Skeletal muscle satellite cell (primary cell): ENCODE measurements around the gene ATAD3B.

Experiments used
- H3K27me3 ChIP-seq: 2 replicates; pipeline ENCODE4 v1.7.0; 2013; ENCODE audit warnings: low read length; ENCODE audit not compliant: control insufficient read depth, insufficient read depth
- H3K36me3 ChIP-seq: 2 replicates; pipeline ENCODE4 v1.7.0; 2013; ENCODE audit warnings: mild to moderate bottlenecking, control low read depth, low read length; ENCODE audit not compliant: insufficient read depth
- H3K4me1 ChIP-seq: 2 replicates; pipeline ENCODE4 v1.7.0; 2013; ENCODE audit warnings: low read length; ENCODE audit not compliant: control insufficient read depth, insufficient read depth
- H3K4me2 ChIP-seq: 2 replicates; pipeline ENCODE4 v1.7.0; 2013; ENCODE audit warnings: mild to moderate bottlenecking, low read length
- H3K4me3 ChIP-seq: 2 replicates; pipeline ENCODE4 v1.7.0; 2013; ENCODE audit warnings: low read length
- H3K9ac ChIP-seq: 2 replicates; pipeline ENCODE4 v1.7.0; 2013; ENCODE audit warnings: mild to moderate bottlenecking, low read depth, low read length, moderate library complexity
- H3K9me3 ChIP-seq: replicated peaks from 2 replicates; pipeline ENCODE4 v1.7.0; 2013; ENCODE audit warnings: mild to moderate bottlenecking, control low read depth, low read length

Gene ATAD3B

GRCh38 chr1:1434824-1435105 lies 36.8 kb upstream of the ATAD3B start:
- H3K4me3 ChIP-seq, result no peak overlapping the region
- peak overlapping the region; percentile 84 for H3K4me2 ChIP-seq
- no peaks in the 10 kb centered on the region for H3K36me3 ChIP-seq
- no peak overlapping the region for H3K9ac ChIP-seq
- no peaks in the 10 kb centered on the region for H3K9me3 ChIP-seq
- peaks cover 21% of the 10 kb centered on the region for H3K27me3 ChIP-seq
- H3K4me1 ChIP-seq, result peaks cover 50% of the 10 kb centered on the region

DNA sequence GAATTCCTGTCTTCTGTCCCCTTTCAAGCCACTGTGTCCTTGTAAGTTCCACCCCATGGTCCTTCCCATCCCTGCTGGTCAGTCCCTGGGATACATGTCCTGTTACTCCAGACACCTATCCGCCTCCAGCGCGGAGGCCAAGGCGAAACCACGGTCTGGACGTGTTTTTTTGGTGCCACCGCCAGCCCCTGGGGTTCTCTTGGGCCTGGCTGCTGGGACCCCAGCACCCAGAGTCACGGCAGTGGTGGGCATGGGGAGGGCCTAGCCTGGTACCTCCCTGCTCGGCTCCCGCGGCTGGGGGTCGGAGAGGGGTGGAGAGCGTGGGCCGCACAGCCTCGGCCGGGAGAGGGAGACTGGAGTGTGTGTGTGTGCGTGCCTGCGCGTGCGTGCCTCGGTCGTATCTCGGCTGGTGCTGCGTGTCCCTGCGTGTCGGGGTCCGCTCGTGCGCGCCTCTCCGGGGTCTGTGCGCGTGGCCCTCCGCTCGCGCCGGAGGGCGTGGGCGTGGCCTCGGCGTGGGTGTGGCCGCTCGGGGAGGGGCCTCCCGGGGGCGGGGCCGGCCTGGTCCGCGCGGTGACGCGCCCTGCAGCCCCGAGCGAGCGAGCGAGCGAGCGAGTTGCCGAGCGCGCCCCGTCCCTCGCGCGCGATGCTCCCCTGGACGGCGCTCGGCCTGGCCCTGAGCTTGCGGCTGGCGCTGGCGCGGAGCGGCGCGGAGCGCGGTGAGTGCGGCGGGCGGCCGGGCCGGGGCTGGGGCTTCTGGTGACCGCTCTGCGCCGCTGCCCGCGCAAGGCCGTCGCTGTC lies 36.3 kb upstream of the ATAD3B start, which contains the start of gene VWA1:
Gene VWA1, plus strand, starts transcription at position 585 of the 798 bp plus-strand sequence. Its CDS starts 59 bp downstream, at position 644.
- peak within 1 kb of the TSS; percentile 66 for H3K4me3 ChIP-seq
- H3K4me2 ChIP-seq, result peak within 1 kb of the TSS; percentile 84
- peaks cover 45% of the 10 kb centered on the region for H3K4me1 ChIP-seq
- H3K9ac ChIP-seq, result peak within 1 kb of the TSS; percentile 30
- peaks cover 21% of the 10 kb centered on the region for H3K27me3 ChIP-seq
- H3K36me3 ChIP-seq, result no peaks in the 10 kb centered on the region
- H3K9me3 ChIP-seq, result no peaks in the 10 kb centered on the region

DNA sequence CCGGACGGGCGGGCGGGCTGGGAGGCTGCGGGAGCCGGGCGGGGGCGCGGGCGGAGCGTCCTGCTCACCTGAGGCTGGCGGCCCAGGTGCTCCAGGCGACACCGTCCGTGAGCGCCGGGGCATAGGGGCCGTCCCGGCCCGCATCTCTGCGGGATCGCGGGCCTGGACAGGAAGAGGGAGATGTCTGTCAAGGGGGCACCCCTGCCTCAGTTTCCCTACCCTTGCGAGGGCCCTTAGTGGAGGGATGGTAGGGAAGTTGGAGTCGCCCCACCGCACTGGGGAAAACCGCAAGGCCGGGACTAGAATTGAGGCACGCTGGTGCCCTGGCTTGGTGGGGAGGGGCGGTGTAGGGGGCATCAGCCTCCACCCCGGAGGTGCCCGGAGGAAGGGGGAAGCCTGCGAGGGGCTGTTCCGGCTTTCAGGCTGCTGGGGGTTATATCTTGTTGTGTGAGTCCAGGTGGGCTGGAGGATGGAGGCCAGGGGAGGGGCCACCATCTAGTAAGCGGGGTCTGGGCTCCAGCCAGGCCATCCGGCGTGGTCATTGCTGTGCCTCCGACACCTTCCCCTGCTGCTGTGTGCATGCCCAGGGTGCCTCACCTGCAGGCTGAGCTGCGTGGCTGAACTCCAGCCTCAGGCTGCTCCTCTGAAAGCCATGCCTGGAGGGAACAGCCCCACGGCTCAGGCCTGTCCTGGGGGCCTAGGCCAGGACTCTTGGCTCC lies 35.5 kb upstream of the ATAD3B start:
- Histone ChIP-seq H3K4me2 (peak overlapping the region; percentile 84), H3K4me1 (peaks cover 43% of the 10 kb centered on the region), H3K36me3 (no peaks in the 10 kb centered on the region), H3K27me3 (peaks cover 21% of the 10 kb centered on the region), H3K9ac (peak overlapping the region; percentile 30), H3K4me3 (peak overlapping the region; percentile 66), H3K9me3 (no peaks in the 10 kb centered on the region)

DNA sequence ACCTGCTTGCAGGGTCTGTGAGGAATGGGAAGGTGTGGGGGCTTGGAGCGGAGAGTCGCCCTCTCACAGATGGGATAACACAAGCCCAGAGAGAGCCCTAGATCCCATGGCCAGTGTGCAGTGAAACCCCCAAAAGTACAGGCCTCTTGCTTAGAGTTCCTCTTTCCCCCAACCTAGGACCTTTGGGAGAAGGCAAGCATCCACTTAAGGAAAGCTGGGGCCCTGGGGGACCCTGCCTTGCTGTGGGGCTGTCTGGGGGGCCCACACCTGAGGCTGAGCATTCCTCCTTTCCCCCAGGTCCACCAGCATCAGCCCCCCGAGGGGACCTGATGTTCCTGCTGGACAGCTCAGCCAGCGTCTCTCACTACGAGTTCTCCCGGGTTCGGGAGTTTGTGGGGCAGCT lies 34.9 kb upstream of the ATAD3B start:
- H3K4me2 ChIP-seq, result no peak overlapping the region
- peaks cover 43% of the 10 kb centered on the region for H3K4me1 ChIP-seq
- H3K36me3 ChIP-seq, result no peaks in the 10 kb centered on the region
- no peak overlapping the region for H3K9ac ChIP-seq
- H3K27me3 ChIP-seq, result peaks cover 21% of the 10 kb centered on the region
- no peaks in the 10 kb centered on the region for H3K9me3 ChIP-seq
- no peak overlapping the region for H3K4me3 ChIP-seq

- Histone ChIP-seq H3K9ac (no peak overlapping the region), H3K36me3 (no peaks in the 10 kb centered on the region), H3K9me3 (no peaks in the 10 kb centered on the region), H3K4me1 (peaks cover 36% of the 10 kb centered on the region), H3K4me2 (no peak overlapping the region), H3K4me3 (no peak overlapping the region), H3K27me3 (peaks cover 22% of the 10 kb centered on the region)
Observed at GRCh38 chr1:1437033-1437903, 34.3 kb upstream of the ATAD3B start.

DNA sequence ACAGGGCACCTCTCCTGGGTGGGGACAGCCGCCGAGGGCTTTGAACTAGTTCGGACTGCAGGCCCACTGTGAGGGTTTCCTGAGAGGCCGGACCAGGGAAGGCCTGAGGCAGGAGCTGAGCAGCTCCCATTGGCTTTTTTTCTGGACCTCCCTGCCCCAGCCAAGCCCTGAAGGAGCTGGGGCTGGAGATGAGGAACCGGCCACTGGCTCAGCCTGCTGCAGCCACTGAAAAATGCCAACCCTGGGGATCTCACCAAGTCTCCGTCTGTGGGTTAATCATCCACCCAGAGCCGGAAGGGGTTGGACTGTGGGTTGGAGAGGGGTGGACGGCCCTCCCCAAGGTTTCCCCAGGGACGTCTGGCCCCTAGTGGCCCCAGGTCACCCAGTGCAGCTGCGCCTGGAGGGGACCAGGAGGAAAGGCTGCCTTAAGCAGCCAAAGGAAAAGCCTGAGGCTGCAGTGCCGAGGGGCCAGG lies 33.6 kb upstream of the ATAD3B start:
- peaks cover 27% of the 10 kb centered on the region for H3K27me3 ChIP-seq
- peaks cover 32% of the 10 kb centered on the region for H3K4me1 ChIP-seq
- no peaks in the 10 kb centered on the region for H3K9me3 ChIP-seq
- no peak overlapping the region for H3K9ac ChIP-seq
- no peak overlapping the region for H3K4me3 ChIP-seq
- H3K36me3 ChIP-seq, result no peaks in the 10 kb centered on the region
- H3K4me2 ChIP-seq, result no peak overlapping the region

GRCh38 chr1:1438531-1439381 lies 32.8 kb upstream of the ATAD3B start:
- H3K9ac ChIP-seq, result no peak overlapping the region
- peaks cover 23% of the 10 kb centered on the region for H3K4me1 ChIP-seq

GRCh38 chr1:1439546-1440261 lies 31.9 kb upstream of the ATAD3B start:
- no peaks in the 10 kb centered on the region for H3K36me3 ChIP-seq
- H3K27me3 ChIP-seq, result peaks cover 30% of the 10 kb centered on the region
- H3K9ac ChIP-seq, result no peak overlapping the region
- no peaks in the 10 kb centered on the region for H3K9me3 ChIP-seq
- H3K4me2 ChIP-seq, result no peak overlapping the region
- H3K4me1 ChIP-seq, result peaks cover 17% of the 10 kb centered on the region
- no peak overlapping the region for H3K4me3 ChIP-seq

More at GRCh38 chr1:1438531-1439381, 32.8 kb upstream of the ATAD3B start:
- Histone ChIP-seq H3K4me2 (no peak overlapping the region), H3K27me3 (peaks cover 27% of the 10 kb centered on the region), H3K4me3 (no peak overlapping the region), H3K9me3 (no peaks in the 10 kb centered on the region), H3K36me3 (no peaks in the 10 kb centered on the region)

DNA sequence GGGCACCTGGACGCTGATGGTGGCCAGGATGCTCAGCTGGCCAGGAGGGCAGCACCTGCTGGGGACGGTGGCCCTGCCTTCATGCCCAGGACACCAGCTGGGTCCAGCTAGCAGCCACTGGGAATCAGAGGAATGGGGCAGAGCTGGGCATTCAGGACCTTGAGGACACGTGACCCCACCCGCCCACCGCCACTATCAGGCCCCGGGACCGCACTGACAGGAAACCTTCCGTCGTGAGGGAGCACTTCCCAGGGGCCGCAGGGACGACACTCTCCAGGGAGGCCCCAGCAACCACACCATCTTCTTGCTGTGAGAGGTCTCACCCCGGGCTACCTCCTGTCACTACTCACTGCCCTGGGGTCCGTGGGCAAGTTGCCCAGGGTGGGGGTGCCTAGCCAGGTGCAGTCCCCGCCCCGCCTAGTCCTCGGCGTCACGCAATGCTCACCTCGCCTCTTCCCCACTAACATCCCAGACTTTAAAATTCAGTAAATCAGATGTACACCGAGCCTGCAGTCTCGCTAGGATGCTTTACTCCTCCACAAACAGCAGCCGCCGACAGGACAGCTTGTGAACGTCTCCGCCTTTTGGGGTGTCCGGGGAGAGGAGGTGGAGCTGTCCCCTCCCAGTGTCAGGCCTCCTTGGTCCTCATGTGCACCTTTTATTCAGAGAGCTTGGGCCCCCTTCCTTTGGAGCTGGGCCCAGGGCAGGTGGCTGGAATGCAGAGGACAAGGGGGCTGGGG lies 31.1 kb upstream of the ATAD3B start:
- Histone ChIP-seq H3K4me2 (no peak overlapping the region), H3K9me3 (no peaks in the 10 kb centered on the region), H3K36me3 (no peaks in the 10 kb centered on the region), H3K4me3 (no peak overlapping the region), H3K27me3 (peaks cover 26% of the 10 kb centered on the region), H3K4me1 (peaks cover 13% of the 10 kb centered on the region), H3K9ac (no peak overlapping the region)
